Measurements from ENCODE around the gene MYO16. TPM values are rescaled to one million over a fixed set of nuclear protein-coding genes. Genes with fewer than 3 reads are reported as not detected.

Gene MYO16
- total and polyA plus RNA-seq, 9 donors = under 0.01 to 0.37 (median 0.16) TPM; not detected in 2

GRCh38 chr13:108676620-108677019 is 47.2 kb downstream of the MYO16 start:
- no peaks in the 10 kb centered on the region for H3K27me3 ChIP-seq
- no peak for TF ChIP-seq POLR2A (IDR thresholded peaks at IDR 0.05)
- TF ChIP-seq CTCF (IDR thresholded peaks at IDR 0.05) = no peak
- no peak for TF ChIP-seq EP300 (IDR thresholded peaks at IDR 0.05)
- 49 to 72% (median 56%) methylated on average over 8 of the region's 8 CpGs for WGBS, 3 donors
- H3K36me3 ChIP-seq = no peaks in the 10 kb centered on the region
- no peaks in the 10 kb centered on the region for H3K9me3 ChIP-seq
- H3K4me3 ChIP-seq = no peak overlapping the region
- intact Hi-C loops (cut with DNase I) = no loop called here
- no peaks in the 10 kb centered on the region for H3K4me1 ChIP-seq (ENCODE audit: insufficient read depth)
- DNase-seq = no peak
- H3K27ac ChIP-seq = no peak overlapping the region

- H3K27ac ChIP-seq = no peak overlapping the region
- TF ChIP-seq EP300 (IDR thresholded peaks at IDR 0.05) (no peak), CTCF (IDR thresholded peaks at IDR 0.05) (no peak), POLR2A (IDR thresholded peaks at IDR 0.05) (no peak)
- 85 to 88% (median 86%) methylated on average over 3 of the region's 3 CpGs for WGBS, 3 donors
- H3K4me3 ChIP-seq = no peak overlapping the region
- no peak for DNase-seq
- intact Hi-C loops (cut with DNase I) = no loop called here
- H3K27me3 ChIP-seq = no peaks in the 10 kb centered on the region
- no peaks in the 10 kb centered on the region for H3K4me1 ChIP-seq (ENCODE audit: insufficient read depth)
- no peaks in the 10 kb centered on the region for H3K9me3 ChIP-seq
- H3K36me3 ChIP-seq = no peaks in the 10 kb centered on the region
Measured at GRCh38 chr13:108677806-108678205, 48.4 kb downstream of the MYO16 start.

GRCh38 chr13:108680011-108680410 is 50.6 kb downstream of the MYO16 start:
- Histone ChIP-seq H3K27ac (no peak overlapping the region), H3K27me3 (no peaks in the 10 kb centered on the region), H3K4me1 (ENCODE audit: insufficient read depth) (no peaks in the 10 kb centered on the region), H3K9me3 (no peaks in the 10 kb centered on the region), H3K4me3 (no peak overlapping the region), H3K36me3 (no peaks in the 10 kb centered on the region)
- WGBS, 3 donors = 56 to 77% (median 75%) methylated on average over 1 of the region's 1 CpG
- intact Hi-C loops (cut with DNase I) = no loop called here
- DNase-seq = no peak
- no peak for TF ChIP-seq EP300 (IDR thresholded peaks at IDR 0.05)
- no peak for TF ChIP-seq POLR2A (IDR thresholded peaks at IDR 0.05)
- no peak for TF ChIP-seq CTCF (IDR thresholded peaks at IDR 0.05)

GRCh38 chr13:108681986-108682575 is 52.7 kb downstream of the MYO16 start:
- no peaks in the 10 kb centered on the region for H3K27me3 ChIP-seq
- no peak for DNase-seq
- intact Hi-C loops (cut with DNase I) = no loop called here
- H3K36me3 ChIP-seq = no peaks in the 10 kb centered on the region
- TF ChIP-seq EP300 (IDR thresholded peaks at IDR 0.05) (no peak), CTCF (IDR thresholded peaks at IDR 0.05) (no peak), POLR2A (IDR thresholded peaks at IDR 0.05) (no peak)
- H3K27ac ChIP-seq = no peak overlapping the region
- WGBS, 3 donors = 75 to 90% (median 82%) methylated on average over 8 of the region's 8 CpGs
- no peaks in the 10 kb centered on the region for H3K4me1 ChIP-seq (ENCODE audit: insufficient read depth)
- no peaks in the 10 kb centered on the region for H3K9me3 ChIP-seq
- H3K4me3 ChIP-seq = no peak overlapping the region

Measured in ovary (tissue), 9 donors.